ENCODE results near the gene NUMA1. TPM values are rescaled to one million over a fixed set of nuclear protein-coding genes. Genes with fewer than 3 reads are reported as not detected.

Gene NUMA1
- total and polyA plus RNA-seq, 8 donors, result 144 to 365 (median 343) TPM

- H3K27ac ChIP-seq, result no peak overlapping the region
- no peaks in the 10 kb centered on the region for H3K27me3 ChIP-seq
- no peak for TF ChIP-seq CTCF (IDR thresholded peaks at IDR 0.05)
- no peak overlapping the region for H3K4me3 ChIP-seq
- H3K36me3 ChIP-seq, result peaks cover 9 to 100% of the 10 kb centered on the region in 2 donors
- no peaks in the 10 kb centered on the region for H3K9me3 ChIP-seq
- H3K4me1 ChIP-seq, result peaks cover 7 to 17% of the 10 kb centered on the region in 2 donors
- ATAC-seq (no peak), DNase-seq (no peak)
- intact Hi-C loops (cut with DNase I), result no loop called here
Measured at GRCh38 chr11:72015511-72016061, 64.8 kb downstream of the NUMA1 start.

DNA sequence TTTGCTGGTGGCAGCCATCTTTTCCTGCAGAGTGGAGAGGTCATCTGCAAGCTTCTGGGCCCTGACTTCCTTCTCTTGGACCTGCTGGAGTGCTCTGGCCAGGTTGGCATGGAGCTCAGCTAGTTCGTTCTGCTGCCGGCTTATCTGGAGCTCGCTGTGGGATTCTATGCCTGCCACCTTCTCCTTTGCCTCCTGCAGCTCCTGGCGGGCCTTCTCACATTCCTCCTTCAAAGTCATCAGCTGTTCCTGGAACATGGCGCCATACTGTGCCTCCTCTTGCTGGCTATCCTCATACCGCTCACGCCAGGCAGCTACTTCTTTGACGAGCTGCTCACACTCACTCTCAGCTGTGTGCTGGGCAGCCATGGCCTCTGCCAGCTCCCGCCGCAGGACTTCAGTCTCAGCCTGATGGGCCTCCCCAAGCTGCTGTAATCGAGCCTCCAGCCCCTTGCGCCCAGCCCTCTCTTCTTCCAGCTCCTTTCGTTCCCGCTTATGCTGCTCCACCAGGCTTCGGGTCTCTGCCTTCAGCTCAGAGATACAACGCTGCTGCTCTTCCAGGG is 65.5 kb downstream of the NUMA1 start:
- intact Hi-C loops (cut with DNase I), result no loop called here
- Histone ChIP-seq H3K27ac (no peak overlapping the region), H3K4me3 (no peak overlapping the region), H3K36me3 (peaks cover 9 to 100% of the 10 kb centered on the region in 2 donors), H3K4me1 (peaks cover 7 to 17% of the 10 kb centered on the region in 2 donors), H3K27me3 (no peaks in the 10 kb centered on the region), H3K9me3 (no peaks in the 10 kb centered on the region)
- DNase-seq (no peak), ATAC-seq (no peak)
- no peak for TF ChIP-seq CTCF (IDR thresholded peaks at IDR 0.05)

- Histone ChIP-seq H3K27ac (peak overlapping the region; percentile 13 to 53), H3K9me3 (no peaks in the 10 kb centered on the region), H3K36me3 (peaks cover 9 to 100% of the 10 kb centered on the region in 2 donors), H3K4me3 (no peak overlapping the region), H3K27me3 (no peaks in the 10 kb centered on the region), H3K4me1 (peaks cover 7 to 17% of the 10 kb centered on the region in 2 donors)
- TF ChIP-seq CTCF (IDR thresholded peaks at IDR 0.05), result no peak
- intact Hi-C loops (cut with DNase I), result no loop called here
- ATAC-seq, result peak; percentile 6
- DNase-seq, result peak in 1 of 4 donors; percentile 65
Measured at GRCh38 chr11:72013765-72014711, 66.3 kb downstream of the NUMA1 start.

- H3K36me3 ChIP-seq, result peaks cover 4 to 100% of the 10 kb centered on the region in 2 donors
- intact Hi-C loops (cut with DNase I), result no loop called here
- H3K27ac ChIP-seq, result peak overlapping the region; percentile 13 to 53
- ATAC-seq (peak; percentile 83), DNase-seq (peak in 2 of 4 donors; percentile 82 to 85)
- peaks cover 7 to 17% of the 10 kb centered on the region in 2 donors for H3K4me1 ChIP-seq
- H3K9me3 ChIP-seq, result no peaks in the 10 kb centered on the region
- no peak overlapping the region for H3K4me3 ChIP-seq
- H3K27me3 ChIP-seq, result no peaks in the 10 kb centered on the region
- TF ChIP-seq CTCF (IDR thresholded peaks at IDR 0.05), result no peak
Measured at GRCh38 chr11:72012897-72013721, 67.2 kb downstream of the NUMA1 start.
